SIG-M5 treated with dmso at 0.1 percent for 504 hours (cell line): ENCODE data around the gene INPP4B.
"Not testable (repeated sequence)": the region's sequence is repeated elsewhere in the genome, so short reads cannot be mapped to it uniquely, and the experiment has no call there.

Source experiments
- DNase-seq: peaks from one replicate; lab custom pipeline; 2025; ENCODE audit not compliant: unreplicated experiment; lab: John Stamatoyannopoulos, UW

INPP4B gene

DNA sequence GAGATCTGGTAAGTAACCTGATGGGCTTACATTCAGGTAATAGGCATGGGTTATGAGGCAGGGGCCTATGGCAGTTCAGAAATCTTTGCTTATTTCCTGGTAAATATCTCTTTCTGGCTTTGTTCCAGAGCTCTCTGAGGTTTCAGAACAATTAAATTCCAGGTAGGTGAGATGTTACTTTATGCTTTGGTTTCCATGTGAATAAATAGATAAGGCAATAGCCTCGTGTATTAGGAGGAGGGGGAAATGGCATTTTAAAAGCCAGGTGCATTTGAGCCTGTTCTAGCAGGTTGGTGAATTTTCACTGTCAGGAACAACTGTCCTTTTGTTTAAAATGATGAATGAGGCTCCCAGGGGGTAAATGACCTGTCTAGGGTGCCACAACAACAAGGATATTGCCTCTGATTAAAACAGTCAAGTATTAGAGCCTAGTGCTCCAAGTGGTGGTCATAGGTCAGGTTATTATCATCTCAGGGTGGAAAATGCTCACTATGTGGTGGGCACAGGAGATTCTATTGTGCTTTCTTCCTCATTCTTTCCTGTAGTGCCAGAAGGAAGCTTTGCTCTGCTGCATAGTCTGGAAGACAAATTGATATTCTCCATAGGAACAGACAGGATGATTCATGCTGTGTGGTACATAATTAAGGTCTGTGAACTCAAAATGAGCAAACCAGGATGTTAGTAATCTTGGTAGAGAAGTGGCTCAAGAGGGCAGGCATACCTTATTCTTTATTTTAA is 296.2 kb downstream of the INPP4B start:
- DNase-seq = peak; percentile 25

DNA sequence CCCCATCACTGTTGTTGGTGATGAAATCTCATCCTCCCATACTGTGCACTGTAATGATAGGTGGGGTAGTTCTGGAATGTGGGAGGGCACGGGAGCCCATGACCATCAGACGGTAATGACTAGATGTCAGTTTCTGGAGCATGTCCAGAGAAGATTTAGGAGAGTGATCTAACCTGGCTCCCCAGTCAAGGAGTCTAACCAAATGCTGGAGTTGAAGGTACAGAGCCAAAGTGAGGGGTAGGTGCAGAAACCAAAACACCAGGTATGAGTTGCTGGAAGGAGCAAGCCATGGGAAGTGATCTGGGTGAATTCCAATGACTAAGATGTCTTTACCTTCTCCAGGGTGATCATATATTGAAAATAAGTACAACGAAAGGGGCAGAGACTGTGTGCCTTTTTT is 296.9 kb downstream of the INPP4B start:
- DNase-seq = no peak

DNA sequence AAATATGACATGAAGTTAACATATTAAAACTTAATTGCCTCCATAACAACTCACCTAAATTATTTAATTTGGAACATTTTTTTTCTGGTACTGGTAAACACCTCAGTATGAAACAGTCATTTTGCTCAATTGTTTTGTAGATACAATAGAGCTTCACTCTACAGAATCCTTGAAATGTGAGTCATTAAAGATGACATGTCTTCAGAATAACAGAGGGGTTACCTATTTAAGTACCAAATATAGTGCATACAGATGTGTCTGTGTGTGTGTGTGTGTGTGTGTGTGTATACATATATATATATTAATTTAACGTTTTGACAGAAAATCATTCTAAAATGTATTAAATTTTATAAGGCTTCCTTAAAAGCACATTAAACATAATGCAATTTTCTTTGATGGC is 297.6 kb downstream of the INPP4B start:
- DNase-seq = no peak

DNA sequence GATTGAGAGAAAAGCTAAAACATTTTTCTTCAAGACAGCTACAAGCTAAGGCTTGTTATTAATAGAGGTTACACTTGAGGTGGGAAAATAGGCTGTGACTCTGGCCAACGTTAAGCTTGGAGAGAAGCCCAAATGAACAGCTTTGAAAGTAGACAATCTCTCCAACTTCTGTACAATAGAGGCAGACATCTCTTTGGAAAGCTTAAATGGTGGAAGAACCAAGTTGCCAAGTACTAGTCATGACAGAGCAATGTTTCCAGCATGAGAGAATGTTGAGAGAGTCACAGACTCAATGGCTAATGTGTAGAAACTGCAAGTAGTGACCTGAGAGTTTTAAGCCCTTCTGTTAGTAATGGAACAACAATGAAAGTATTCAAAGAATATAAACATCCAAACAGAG is 298.1 kb downstream of the INPP4B start:
- DNase-seq = no peak

DNA sequence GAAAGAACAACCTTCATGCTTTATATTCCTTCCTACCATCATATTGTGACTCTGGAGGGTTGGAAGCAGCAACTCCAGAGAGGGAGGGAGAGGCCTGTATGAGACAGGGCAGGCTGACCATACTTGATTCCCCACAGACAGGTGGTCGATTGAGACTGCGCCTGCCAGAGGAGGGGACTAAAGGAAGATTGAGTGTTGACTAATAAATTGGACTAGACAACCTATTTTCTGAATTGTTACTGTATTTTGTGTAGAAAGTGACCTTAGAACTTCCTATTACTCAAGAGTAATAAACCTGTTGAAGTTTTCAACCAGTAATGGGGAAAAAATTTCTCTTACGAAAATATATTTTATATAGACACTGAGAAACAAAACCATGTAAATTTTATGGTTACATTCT is 301.5 kb downstream of the INPP4B start:
- DNase-seq = no peak

DNA sequence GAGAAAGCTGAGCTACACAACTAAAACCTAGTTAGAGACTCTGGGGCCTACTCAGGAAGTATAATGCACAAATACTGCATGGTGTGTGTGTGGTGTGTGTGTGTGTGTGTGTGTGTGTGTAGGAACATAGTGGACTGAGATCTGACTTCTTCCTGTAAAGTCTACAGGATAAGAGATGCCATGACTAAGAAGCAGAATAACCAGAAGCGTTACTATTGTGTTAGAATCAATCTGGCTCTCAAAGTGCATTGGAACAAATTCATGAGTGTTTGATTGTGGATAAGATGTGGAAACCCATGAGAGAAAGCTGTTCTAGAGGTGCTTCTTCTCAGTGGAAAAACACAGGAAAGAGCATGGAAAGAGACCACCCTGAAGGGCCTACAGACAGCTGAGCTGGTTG is 302.1 kb downstream of the INPP4B start:
- DNase-seq = no peak

DNA sequence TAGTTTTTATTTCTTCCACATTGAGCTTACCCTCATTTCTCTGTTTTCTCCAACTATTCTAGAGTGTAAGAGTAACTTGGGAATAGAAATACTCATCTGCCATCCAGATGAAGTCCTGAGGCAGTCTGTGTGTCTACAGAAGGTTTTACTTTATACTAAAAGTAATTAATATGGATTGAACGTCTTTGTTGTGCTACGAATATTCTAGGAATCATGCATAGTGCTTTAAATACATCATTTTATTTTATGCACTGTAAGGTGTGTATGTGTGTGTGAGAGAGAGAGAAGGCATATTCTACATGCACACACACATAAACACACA is 305.7 kb downstream of the INPP4B start:
- no peak for DNase-seq

DNA sequence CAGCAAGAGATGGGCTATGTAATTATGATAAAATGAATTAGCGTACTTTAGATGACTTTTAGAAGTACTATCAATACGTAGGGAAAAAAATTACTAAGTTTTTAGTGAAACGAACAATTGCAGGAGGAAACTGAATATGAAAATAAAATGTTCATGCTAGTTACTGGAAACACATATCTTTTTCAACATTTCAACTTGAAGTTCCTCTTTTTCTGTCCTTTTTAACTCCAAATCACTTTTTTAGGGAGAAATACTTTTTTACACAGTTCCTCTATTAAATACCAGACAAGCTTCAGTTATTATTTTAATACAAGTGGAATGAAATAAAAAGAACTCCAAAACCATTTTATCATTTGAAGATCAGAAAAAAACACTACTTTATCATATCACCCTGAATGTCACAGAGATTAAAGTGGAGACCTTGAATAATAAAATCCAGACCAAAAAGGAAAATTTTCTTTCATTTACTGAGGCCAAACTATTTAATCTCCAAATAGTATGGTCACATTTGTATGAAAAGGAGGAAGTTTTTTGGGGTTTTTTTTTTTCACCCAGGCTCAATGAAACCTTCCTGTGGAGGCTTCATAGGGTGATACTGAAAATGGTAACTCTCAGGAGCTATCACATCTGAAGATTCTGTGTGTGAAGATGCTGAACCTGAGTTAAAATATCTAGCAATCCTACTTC is 306.2 kb downstream of the INPP4B start:
- DNase-seq = peak; percentile 6

DNA sequence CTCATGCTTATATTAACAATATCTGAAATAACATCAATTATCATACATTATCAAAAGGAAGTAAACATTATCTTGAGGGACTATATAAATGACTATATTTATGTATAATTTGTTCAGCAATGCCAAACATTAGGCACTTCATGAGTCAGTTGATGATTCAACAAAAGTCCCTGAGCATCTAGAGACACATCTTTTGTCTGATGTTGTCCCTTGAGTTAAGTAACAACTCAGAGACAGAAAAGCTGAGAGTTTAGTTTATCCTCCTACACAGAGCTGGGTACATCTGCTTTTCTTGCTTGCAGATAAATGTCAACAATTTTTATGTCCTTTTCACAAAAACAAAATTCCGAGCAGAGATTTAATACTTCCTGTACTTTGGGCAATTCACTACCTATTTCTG is 311.1 kb downstream of the INPP4B start:
- no peak for DNase-seq

DNA sequence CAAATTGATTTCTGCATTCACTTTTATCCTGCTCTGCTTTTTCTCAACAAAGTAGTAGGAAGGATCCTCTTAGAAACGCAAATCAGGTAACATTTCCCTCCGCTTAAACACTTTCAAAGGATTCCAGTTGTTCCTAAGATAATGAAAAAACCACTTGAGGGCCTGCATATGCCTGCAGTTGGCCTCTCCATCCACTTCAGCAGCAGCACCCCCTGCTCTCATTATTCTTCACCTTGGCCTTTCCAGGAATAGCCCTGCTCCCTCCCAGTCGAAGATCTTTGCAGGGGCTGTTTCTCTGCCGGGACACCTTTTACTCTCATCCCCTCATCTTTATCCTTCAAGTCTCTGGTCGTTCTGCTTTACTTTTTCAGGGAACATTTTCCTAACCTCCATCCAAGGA is 314.0 kb downstream of the INPP4B start:
- no peak for DNase-seq

DNA sequence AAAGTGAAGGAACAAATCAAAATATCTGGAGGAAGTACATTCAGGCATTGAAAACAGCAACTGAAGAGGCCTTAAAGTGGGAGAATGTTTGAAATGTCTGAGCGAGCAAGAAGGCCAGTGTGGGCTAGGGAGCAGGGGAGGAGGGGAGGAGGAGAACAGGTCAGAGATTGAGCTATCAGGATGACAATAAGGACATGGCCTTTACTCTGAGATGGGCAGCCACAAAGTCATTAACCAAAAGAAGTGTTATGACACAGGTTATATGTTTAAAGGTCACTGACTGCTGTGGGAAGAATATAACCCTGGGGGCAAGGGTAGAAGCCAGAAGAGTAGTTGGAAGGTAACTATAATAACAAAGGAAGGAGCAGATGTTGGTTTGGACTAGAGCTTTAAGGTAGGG is 315.4 kb downstream of the INPP4B start:
- DNase-seq = no peak

DNA sequence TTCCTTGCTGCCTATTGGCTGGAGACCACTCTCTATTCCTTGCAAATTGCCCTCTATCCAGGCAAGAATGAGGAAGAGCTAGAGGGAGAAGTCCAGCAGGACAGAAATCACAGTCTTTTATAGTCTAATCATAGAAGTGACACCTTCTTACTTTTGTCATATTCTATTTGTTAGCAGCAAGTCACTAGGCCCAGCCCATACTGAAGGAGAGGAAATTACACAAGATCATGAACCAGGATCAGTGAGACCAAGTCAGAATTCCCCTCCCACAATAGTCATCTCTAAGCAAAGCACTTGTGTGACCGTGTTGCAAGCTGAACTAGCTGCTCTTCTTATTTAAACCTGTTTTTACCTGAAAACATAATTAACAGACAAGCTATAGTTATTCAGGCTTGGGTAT is 317.7 kb downstream of the INPP4B start:
- no peak for DNase-seq

DNA sequence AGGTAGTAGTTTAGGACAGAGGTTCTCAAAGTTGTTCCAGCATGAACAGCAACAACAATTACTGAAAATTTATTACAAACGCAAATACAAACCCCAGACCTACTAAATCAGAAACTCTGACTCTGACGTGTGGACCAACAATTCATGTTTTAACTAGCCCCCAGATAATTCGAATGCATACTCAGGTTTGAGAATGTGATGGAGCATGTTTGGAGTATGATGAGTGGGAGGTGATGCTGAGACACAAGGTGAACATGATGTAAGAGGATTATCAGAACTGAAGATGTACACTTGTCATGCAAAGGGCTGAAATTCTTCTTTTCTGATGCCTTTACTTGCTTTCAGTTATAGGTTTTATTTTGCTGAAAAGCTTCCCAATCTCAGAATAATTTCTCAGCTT is 323.0 kb downstream of the INPP4B start:
- DNase-seq = no peak

DNA sequence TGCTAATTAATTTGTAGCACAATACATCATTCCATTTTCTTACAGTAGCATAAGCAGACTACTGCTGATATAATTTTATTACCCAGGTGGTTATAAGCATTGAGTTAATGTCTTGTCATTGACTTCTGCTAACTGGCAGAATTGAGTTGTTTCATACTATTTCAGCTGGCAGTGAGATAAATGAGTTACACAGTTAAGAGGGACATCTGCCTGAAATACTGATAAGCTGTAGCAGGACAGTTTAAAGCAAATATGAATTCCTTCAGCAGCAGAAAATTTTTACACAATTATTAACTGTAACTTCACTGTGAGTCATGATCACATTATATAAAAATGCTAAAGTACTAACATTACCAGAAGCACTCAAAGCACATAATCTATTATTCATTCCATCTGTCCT is 326.8 kb downstream of the INPP4B start:
- no peak for DNase-seq

DNA sequence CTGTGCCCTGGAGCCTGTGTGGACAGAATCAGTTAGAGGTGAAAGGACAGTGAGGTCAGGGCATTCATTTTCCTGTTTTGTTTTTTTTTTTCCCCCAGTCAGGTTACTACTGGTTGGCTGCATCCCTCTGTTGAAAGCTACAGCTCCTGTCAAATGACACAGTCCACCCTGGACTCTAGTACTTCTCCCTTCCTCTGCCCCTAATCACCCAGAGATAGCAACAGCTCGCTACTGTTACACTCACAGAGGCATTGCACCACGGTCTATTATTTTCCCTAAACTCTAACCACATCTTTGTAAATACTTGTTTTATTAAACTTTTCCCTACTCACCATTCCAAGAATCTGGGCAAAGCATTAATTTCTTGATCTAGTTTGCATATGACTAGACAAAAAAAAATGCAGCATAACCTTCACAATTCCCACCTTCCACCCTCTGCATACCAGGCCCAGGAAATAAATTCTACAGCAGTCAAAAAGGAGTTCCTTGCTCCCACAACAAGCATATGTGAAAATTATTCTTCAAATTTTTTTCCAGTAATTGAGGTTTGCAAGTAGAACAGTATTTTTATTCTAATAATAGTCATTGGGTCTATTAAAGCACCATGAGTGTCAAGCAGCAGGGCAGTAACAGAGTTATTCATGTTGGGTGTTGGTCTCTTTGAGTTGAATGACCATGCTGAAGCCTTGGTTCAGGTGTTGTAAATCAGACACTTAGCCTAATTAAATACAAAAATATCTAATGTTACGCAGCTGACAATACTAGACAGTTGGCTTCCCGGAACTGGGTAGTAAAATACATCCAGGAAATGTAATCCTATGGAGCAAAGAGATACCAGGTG is 329.2 kb downstream of the INPP4B start:
- no peak for DNase-seq

DNA sequence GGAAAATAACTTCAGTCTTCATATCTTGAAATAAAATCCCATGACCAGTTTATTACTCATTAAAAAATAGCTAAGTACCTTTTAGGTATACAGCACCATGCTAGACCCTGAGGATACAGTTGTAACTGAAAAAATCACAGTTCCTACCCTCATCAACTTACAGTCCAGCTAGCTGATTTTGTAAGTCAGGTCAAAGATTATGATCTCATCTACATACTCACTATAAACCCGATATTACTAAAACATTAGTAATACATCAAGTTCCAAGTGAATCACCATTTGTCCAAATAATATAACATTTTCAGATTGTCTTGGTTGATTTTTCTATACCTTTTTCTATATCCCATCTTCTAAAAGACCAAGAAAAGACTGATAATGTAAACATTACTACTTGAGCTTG is 333.9 kb downstream of the INPP4B start:
- no peak for DNase-seq

DNA sequence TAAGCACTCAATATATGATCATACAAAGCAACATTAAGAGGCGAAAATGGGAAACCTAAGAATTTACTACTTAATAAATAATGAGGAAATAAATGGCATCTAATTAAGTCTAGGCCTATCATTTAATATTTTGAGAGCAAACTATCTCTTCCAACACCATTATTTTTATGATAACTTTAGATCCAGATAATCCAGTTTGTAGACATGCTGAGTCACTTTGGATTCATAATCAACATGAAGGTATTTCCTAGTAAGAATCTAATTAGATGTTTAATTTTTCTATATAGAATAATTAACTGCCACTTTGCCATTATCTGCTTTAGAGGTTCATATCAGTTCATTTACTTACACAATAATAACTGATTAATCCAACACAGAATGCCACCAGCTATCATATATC is 336.2 kb downstream of the INPP4B start:
- DNase-seq = no peak

DNA sequence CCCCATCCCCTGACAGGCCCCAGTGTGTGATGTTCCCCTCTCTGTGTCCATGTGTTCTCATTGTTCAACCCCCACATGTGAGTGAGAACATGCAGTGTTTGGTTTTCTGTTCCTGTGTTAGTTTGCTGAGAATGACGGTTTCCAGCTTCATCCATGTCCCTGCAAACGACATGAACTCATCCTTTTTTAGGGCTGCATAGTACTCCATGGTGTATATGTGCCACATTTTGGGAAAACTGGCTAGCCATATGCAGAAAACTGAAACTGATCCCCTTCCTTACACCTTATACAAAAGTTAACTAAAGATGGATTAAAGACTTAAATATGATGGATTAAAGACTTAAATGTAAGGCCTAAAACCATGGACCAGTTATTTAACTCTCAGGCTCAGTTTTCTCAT is 336.7 kb downstream of the INPP4B start:
- DNase-seq = not testable (repeated sequence)

DNA sequence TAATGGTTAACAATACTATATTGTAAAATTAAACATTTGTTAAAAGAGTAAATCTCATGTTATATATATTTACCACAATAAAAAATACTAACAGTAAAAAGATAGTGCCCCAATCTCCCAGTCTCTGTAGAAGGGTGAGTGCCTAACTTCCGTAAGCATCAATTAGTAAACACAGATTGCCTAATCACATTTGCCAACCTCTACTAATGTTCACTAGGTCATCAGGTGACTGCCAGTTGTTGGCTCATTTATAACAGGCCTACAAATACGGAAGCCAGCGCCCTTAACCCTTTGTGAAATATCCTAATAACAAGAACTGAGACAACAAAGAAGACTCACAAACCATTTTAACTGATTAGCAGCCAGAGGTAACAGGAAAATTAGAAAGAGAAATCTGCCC is 345.1 kb downstream of the INPP4B start:
- peak; percentile 5 for DNase-seq

DNA sequence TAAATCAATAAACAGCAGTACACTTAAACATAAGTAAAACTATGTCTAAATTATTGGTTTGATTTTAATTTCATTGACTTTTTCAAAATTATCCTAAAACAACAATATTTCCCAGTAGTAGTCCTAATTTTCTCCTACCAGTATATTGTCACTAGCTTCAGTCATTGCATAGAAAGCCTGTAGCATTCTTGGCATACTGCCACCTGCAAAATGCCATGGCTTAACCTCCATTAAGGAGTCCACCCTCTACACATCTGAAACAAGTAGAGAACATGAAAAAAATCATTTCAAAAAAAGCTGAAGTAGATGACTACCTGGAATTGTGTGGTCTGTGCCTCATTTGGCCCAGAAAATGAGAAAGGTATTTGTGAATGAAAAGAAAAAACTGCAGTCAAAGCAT is 348.5 kb downstream of the INPP4B start:
- no peak for DNase-seq

DNA sequence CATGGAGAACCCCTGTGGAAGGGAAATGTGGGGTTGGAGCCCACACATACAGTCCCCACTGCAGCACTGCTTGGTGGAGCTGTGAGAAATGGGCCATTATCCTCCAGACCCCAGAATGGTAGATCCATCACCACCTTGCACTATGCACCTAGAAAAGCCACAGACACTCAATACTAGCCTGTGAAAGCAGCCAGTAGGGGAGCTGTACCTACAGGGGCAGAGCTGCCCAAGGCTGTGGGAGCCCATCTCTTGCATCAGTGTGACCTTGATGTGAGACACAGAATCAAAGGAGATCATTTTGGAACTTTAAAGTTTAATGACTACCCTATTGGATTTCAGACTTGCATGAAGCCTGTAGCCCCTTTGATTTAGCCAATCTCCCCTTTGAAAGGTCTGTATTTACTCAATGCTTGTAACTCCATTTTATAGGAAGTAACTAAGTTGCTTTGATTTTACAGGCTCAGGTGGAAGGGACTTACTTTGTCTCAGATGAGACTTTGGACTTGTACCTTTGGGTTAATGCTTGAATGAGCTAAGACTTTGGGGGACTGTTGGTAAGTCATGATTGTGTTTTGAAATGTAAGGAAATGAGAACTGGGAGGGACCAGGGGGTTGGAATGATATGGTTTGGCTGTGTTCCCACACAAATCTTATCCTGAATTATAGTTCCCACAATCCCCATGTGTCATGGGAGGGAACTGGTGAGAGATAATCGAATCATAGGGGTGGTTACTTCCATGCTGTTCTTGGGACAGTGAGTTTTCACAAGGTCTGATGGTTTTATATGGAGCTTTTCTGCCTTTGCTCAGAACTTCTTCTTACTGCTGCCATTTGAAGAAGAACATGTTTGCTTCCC is 352.6 kb downstream of the INPP4B start:
- DNase-seq = no peak
